SK-N-SH (cell line): ENCODE measurements around the gene SAPCD2. TPM values are rescaled to one million over a fixed set of nuclear protein-coding genes. Genes with fewer than 3 reads are reported as not detected.

Experiments
- CTCF ChIA-PET: fragments of 300-600, 350-600 bp; formaldehyde crosslinking; extraction: SDS; loops from one replicate; lab custom pipeline; 2021; lab: Yijun Ruan, JAX
- POLR2A ChIA-PET: fragments of 350-600 bp; sonication (Branson Sonifier 250); formaldehyde crosslinking; extraction: SDS; loops from one replicate; lab custom pipeline; 2020; ENCODE audit warnings: antibody characterized with exemption, inconsistent platforms; lab: Yijun Ruan, JAX
- DNase-seq: peaks from one replicate; pipeline ENCODE4 v3.0.0; 2012
- H2AFZ ChIP-seq: fragments of 200-600 bp; sonication (generic); 2 replicates; pipeline ENCODE4 v1.8.1; 2016; ENCODE audit warnings: antibody characterized with exemption, mild to moderate bottlenecking, low read depth
- H3F3A ChIP-seq: fragments of 200-600 bp; sonication (generic); replicated peaks from 2 replicates; pipeline ENCODE3; 2016; ENCODE audit warnings: antibody characterized with exemption, mild to moderate bottlenecking; ENCODE audit not compliant: insufficient read depth
- H3K27ac ChIP-seq, 2 experiments: fragments of 200-500 bp in 1 of 2; fragments of 200-600 bp in 1 of 2; sonication (Bioruptor generic) in 1 of 2; sonication (generic), shearing (Covaris generic) in 1 of 2; 2 replicates each; pipeline versions ENCODE4 v1.5.1 to v1.6.1; 2014 to 2016; ENCODE audit warnings: low read depth in 2 of 2, inconsistent platforms in 1 of 2, low read length in 1 of 2, mild to moderate bottlenecking in 1 of 2, mixed read lengths in 1 of 2
- H3K27me3 ChIP-seq: fragments of 200-600 bp; sonication (generic), shearing (Covaris generic); 2 replicates; pipeline ENCODE4 v1.6.1; 2016; ENCODE audit warnings: mixed run types; ENCODE audit not compliant: insufficient read depth
- H3K36me3 ChIP-seq, 2 experiments: fragments of 200-500 bp in 1 of 2; fragments of 200-600 bp in 1 of 2; sonication (Bioruptor generic) in 1 of 2; sonication (generic) in 1 of 2; replicated peaks in 1 of 2; 2 replicates each; pipeline versions ENCODE3 to v1.5.1; 2014 to 2016; ENCODE audit warnings: low read length in 1 of 2, mild to moderate bottlenecking in 1 of 2; ENCODE audit not compliant: insufficient read depth in 2 of 2, control insufficient read depth in 1 of 2
- H3K4me1 ChIP-seq, 2 experiments: fragments of 200-500 bp in 1 of 2; fragments of 200-600 bp in 1 of 2; sonication (Bioruptor generic) in 1 of 2; sonication (generic), shearing (Covaris generic) in 1 of 2; 2 replicates each; pipeline versions ENCODE4 v1.5.1 to v1.6.1; 2014 to 2016; ENCODE audit warnings: low read depth in 1 of 2, low read length in 1 of 2, mixed run types in 1 of 2; ENCODE audit not compliant: insufficient read depth in 2 of 2, control insufficient read depth in 1 of 2
- H3K4me2 ChIP-seq: fragments of 200-600 bp; sonication (generic), shearing (Covaris generic); 2 replicates; pipeline ENCODE4 v1.6.1; 2017; ENCODE audit warnings: mixed run types
- H3K4me3 ChIP-seq, 2 experiments: fragments of 200-500 bp in 1 of 2; fragments of 200-600 bp in 1 of 2; sonication (Bioruptor generic) in 1 of 2; sonication (generic), shearing (Covaris generic) in 1 of 2; 2 replicates each; pipeline versions ENCODE4 v1.5.1 to v1.8.1; 2014 to 2016; ENCODE audit warnings: low read depth in 2 of 2, inconsistent platforms in 1 of 2, low read length in 1 of 2, mild to moderate bottlenecking in 1 of 2, mixed read lengths in 1 of 2, moderate library complexity in 1 of 2
- H3K79me2 ChIP-seq: fragments of 200-600 bp; sonication (generic); 2 replicates; pipeline ENCODE4 v1.8.1; 2017; ENCODE audit warnings: mild to moderate bottlenecking; ENCODE audit not compliant: insufficient read depth
- H3K9ac ChIP-seq: fragments of 200-600 bp; sonication (generic); 2 replicates; pipeline ENCODE4 v1.6.1; 2017; ENCODE audit warnings: mixed run types
- H3K9me2 ChIP-seq: fragments of 200-600 bp; sonication (generic); 2 replicates; pipeline ENCODE4 v1.6.1; 2017; ENCODE audit warnings: mixed run types
- H3K9me3 ChIP-seq: fragments of 200-600 bp; sonication (generic); 2 replicates; pipeline ENCODE4 v1.6.1; 2017; ENCODE audit warnings: mixed run types, mild to moderate bottlenecking, moderate library complexity
- H4K20me1 ChIP-seq: fragments of 200-600 bp; sonication (generic); 2 replicates; pipeline ENCODE4 v1.6.1; 2017; ENCODE audit warnings: mild to moderate bottlenecking, mixed run types; ENCODE audit not compliant: insufficient read depth
- CHD2 ChIP-seq: fragments of 150-350 bp; IDR thresholded peaks from 2 replicates; pipeline ENCODE4 v1.6.1; 2018; ENCODE audit warnings: low read length; ENCODE audit not compliant: partially characterized antibody
- CTCF ChIP-seq: fragments of 200-600 bp; sonication (generic); IDR thresholded peaks from 2 replicates; pipeline ENCODE4 v1.6.1; 2017; ENCODE audit warnings: antibody characterized with exemption, mild to moderate bottlenecking, moderate library complexity
- ELF1 ChIP-seq: IDR thresholded peaks from 2 replicates; pipeline ENCODE4 v1.4.0; 2012
- EZH2phosphoT487 ChIP-seq: fragments of 200-600 bp; sonication (generic); IDR thresholded peaks from 2 replicates; pipeline ENCODE4 v1.6.1; 2017; ENCODE audit warnings: low read depth, mixed run types, mild to moderate bottlenecking, antibody characterized with exemption, moderate library complexity, borderline replicate concordance
- FOSL2 ChIP-seq: IDR thresholded peaks from 2 replicates; pipeline ENCODE4 v1.4.0; 2012; ENCODE audit warnings: low read depth, mild to moderate bottlenecking, moderate library complexity, borderline replicate concordance
- GATA2 ChIP-seq: sonication (generic); formaldehyde crosslinking; IDR thresholded peaks from 2 replicates; pipeline ENCODE4 v1.5.0; 2020; ENCODE audit warnings: mild to moderate bottlenecking, missing genetic modification reagents
- NFIC ChIP-seq: IDR thresholded peaks from 2 replicates; pipeline ENCODE4 v1.4.0; 2012; ENCODE audit warnings: borderline replicate concordance
- RAD21 ChIP-seq: IDR thresholded peaks from 2 replicates; pipeline ENCODE4 v1.6.1; 2012; ENCODE audit warnings: mild to moderate bottlenecking, low read length
- RCOR1 ChIP-seq: fragments of 150-350 bp; IDR thresholded peaks from 2 replicates; pipeline ENCODE4 v1.6.1; 2017; ENCODE audit warnings: antibody characterized with exemption, low read length
- REST ChIP-seq: IDR thresholded peaks from 2 replicates; pipeline ENCODE4 v1.6.1; 2012; ENCODE audit warnings: mild to moderate bottlenecking, low read depth, low read length, moderate library complexity
- RXRA ChIP-seq: IDR thresholded peaks from 2 replicates; pipeline ENCODE4 v1.4.0; 2012; ENCODE audit warnings: low read depth, mild to moderate bottlenecking, borderline replicate concordance
- SMC3 ChIP-seq: IDR thresholded peaks from 2 replicates; pipeline ENCODE4 v1.6.1; 2012; ENCODE audit warnings: low read depth, low read length, improper control_type of control experiment
- WGBS: methylation state at CpG from one replicate; pipeline ENCODE4 v1.1.6; 2017; ENCODE audit warnings: low lambda C conversion rate; 5-methylcytosine and 5-hydroxymethylcytosine counted together
- polyA plus RNA-seq, 3 experiments: library from polyadenylated mRNA; depleted of rRNA; stranded (reverse); fragments of >200 nt; gene quantifications; 2 replicates each; pipeline ENCODE4 v1.2.3, GENCODE V29; 2012

The SAPCD2 gene
- polyA plus RNA-seq, 1 of the 3 experiments (the other 2 are of a cell fraction) = 6.0 TPM

- Histone ChIP-seq H4K20me1 (peaks cover 12% of the 10 kb centered on the region; the same call in 1 of the 2 replicates), H2AFZ (no peak overlapping the region), H3F3A (peaks cover 11% of the 10 kb centered on the region), H3K4me3 (peak overlapping the region in 1 of 2 experiments; percentile 53; a peak in 2 of 4 replicates), H3K9ac (no peak overlapping the region), H3K27ac (no peak overlapping the region), H3K4me2 (peak overlapping the region; percentile 48), H3K79me2 (0 out of 2 replicates have a peak, but pooled peaks cover 3% of the 10 kb centered on the region), H3K9me2 (no peaks in the 10 kb centered on the region), H3K9me3 (no peaks in the 10 kb centered on the region), H3K4me1 (peaks cover 0 to 32% of the 10 kb centered on the region in 2 experiments; a peak in 1 of 4 replicates), H3K27me3 (no peaks in the 10 kb centered on the region), H3K36me3 (no peaks in the 10 kb centered on the region)
- POLR2A ChIA-PET = interaction anchor here (0.6 to 2.8 kb wide), 6 partner anchors 13 to 43 kb away, joined by 3 to 21 read pairs (median 4); partner anchors contain the start of genes FUT7, MAN1B1 and NPDC1
- WGBS = 98% methylated on average over 7 of the region's 17 CpGs
- CTCF ChIA-PET = interaction anchor here (0.5 to 16.8 kb wide), 26 partner anchors 8 to 1842 kb away, joined by 3 to 803 read pairs (median 6); partner anchors contain the start of genes ABCA2, ENTPD2, FUT7 and MAN1B1
- no peak for TF ChIP-seq FOSL2
- no peak for TF ChIP-seq RXRA
- no peak for TF ChIP-seq NFIC
- no peak for TF ChIP-seq GATA2 (CRISPR knock-in tag)
- no peak for TF ChIP-seq ELF1
- no peak for TF ChIP-seq EZH2phosphoT487
- DNase-seq = no peak
Observed at GRCh38 chr9:137068539-137069507, 1.5 kb downstream of the SAPCD2 start.

GRCh38 chr9:137067860-137068538 is 2.4 kb downstream of the SAPCD2 start:
- Histone ChIP-seq H3K9me3 (no peaks in the 10 kb centered on the region), H3K4me3 (no peak overlapping the region), H3K4me1 (peaks cover 0 to 34% of the 10 kb centered on the region in 2 experiments; a peak in 1 of 4 replicates), H3K36me3 (no peaks in the 10 kb centered on the region), H3K9ac (no peak overlapping the region), H3K27ac (no peak overlapping the region), H3F3A (peaks cover 11% of the 10 kb centered on the region), H4K20me1 (peaks cover 12% of the 10 kb centered on the region; the same call in 1 of the 2 replicates), H2AFZ (no peak overlapping the region), H3K4me2 (no peak overlapping the region), H3K79me2 (0 out of 2 replicates have a peak, but pooled peaks cover 3% of the 10 kb centered on the region)
- peak; percentile 90 for DNase-seq
- POLR2A ChIA-PET = interaction anchor here (0.8 to 1.4 kb wide), 4 partner anchors 12 to 43 kb away, joined by 3 to 6 read pairs (median 4); partner anchors contain the start of gene FUT7
- 56% methylated on average over 8 of the region's 12 CpGs for WGBS
- CTCF ChIA-PET = interaction anchor here (0.6 to 16.8 kb wide), 27 partner anchors 9 to 280 kb away, joined by 3 to 803 read pairs (median 4); partner anchors contain the start of genes ABCA2, ENTPD2, FUT7 and MAN1B1
- TF ChIP-seq CHD2 = no peak
- TF ChIP-seq CTCF = peak; percentile 76
- TF ChIP-seq RCOR1 = no peak
- peak; percentile 77 for TF ChIP-seq RAD21
- peak; percentile 56; the same call in 1 of the 2 replicates for TF ChIP-seq REST
- peak; percentile 75 for TF ChIP-seq SMC3
- TF ChIP-seq, all 33 proteins: peak for 4
- Histone ChIP-seq H3K27me3 (no peaks in the 10 kb centered on the region), H3K9me2 (no peaks in the 10 kb centered on the region)
